ENCODE results near the gene FASTKD3.
"Not testable (repeated sequence)": the region's sequence is repeated elsewhere in the genome, so short reads cannot be mapped to it uniquely, and the experiment has no call there.

Gene FASTKD3

GRCh38 chr5:7868773-7869473 is at the start of gene FASTKD3, which contains the start of gene MTRR:
TSS of gene FASTKD3 (minus strand) at chr5:7869031. CDS start at chr5:7868083, 948 bp downstream.
TSS of gene MTRR (plus strand) at chr5:7869148. CDS start at chr5:7870795, 1,647 bp downstream.
- peak; percentile 90 for DNase-seq

GRCh38 chr5:7917130-7918123 is 48.6 kb upstream of the FASTKD3 start:
- DNase-seq, result no peak

DNA sequence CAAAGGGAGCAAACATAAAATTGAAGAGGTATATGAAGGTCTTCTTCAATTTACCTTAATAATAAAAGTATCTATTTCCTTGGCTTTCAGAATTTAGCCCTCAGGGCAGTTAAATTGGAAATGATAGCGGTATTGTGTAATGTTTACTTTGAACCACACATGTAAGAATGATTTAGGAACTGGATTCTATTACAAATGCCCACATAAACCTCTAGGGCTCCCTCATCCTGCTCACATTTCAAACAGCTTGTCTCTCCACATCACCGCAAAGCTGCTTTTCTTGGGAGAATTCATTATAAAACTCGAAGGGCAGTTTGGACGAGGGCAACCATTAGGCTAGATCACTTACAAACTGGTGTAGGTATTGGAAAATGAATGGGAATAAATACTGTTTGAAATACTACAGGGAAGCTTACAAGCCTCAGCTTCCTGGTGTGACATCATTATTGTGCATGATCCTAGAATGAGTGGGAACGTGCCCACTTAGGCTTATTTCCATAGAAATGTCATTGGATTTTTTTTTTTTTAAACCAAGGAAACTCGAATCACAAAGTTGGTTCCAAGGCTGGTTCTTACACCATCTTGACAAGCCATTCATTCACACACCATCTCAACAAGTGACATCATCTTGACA is 47.5 kb upstream of the FASTKD3 start:
- no peak for DNase-seq

DNA sequence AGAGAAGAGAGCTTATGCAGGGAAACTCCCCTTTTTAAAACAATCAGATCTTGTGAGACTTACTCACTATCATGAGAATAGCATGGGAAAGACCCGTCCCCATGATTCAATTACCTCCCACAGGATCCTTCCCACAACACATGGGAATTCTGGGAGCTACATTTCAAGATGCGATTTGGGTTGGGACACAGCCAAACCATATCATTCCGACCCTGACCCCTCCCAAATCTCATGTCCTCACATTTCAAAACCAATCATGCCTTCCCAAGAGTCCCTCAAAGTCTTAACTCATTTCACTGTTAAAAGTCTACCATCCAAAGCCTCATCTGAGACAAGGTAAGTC is 42.6 kb upstream of the FASTKD3 start:
- not testable (repeated sequence) for DNase-seq

- DNase-seq, result no peak
Measured at GRCh38 chr5:7910738-7911428, 42.1 kb upstream of the FASTKD3 start.

DNA sequence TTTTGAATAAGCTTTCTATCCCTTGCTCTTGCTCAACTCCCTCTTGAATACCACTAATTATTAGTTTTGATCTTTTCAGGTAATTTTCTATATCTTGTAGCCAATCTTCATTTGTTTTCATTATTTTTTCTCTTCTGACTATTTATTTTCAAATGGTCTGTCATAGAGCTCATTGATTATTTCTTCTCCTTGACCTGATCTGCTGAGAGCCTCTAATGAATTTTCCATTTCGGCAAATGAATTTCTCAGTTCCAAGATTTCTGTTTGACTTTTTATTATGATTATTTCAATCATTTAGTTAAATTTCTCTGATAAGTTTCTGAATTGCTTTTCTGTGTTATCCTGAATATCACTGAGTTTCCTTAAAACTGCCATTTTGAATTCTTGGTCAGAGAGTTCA is 39.5 kb upstream of the FASTKD3 start:
- DNase-seq, result no peak

DNA sequence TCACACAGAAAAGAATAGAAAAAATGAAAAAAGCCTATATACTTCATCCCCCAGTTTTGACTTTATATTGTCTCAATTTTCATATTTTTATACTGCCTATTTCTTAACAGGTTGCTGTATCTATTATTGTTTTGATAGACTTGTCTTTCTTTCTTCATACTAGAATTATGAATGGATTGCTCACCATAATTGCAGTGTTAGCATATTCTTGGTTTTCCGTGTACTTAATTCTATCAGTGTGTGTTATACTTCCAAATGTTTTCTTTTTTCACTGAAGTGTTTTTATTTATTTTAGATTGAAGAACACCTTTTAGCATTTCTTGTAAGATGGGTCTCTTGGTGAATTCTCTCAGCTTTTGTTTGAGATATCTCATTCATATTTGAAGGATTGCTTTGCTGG is 38.8 kb upstream of the FASTKD3 start:
- DNase-seq, result no peak

- DNase-seq, result no peak
Measured at GRCh38 chr5:7904170-7904569, 35.3 kb upstream of the FASTKD3 start.

- DNase-seq, result peak; percentile 6
Measured at GRCh38 chr5:7902666-7903625, 34.1 kb upstream of the FASTKD3 start.

DNA sequence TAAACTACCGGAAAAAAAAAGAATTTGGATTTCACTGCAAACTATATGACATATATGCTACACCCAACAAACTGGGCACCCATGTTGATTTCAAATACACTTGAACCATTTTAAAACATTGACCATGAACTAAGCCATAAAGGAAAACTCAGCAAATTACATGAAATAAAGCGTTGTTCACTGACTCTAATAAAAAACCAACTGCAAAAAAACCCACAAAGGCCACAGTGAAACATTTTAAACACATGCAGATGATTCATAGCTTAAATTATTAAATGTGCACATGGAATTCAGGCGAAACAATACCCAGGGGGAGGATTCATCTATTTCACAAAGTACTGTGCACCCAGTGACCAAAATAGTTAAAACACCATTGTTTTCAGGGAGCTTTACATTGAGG is 33.4 kb upstream of the FASTKD3 start:
- DNase-seq, result no peak

- DNase-seq, result peak; percentile 11
Measured at GRCh38 chr5:7897014-7897600, 28.3 kb upstream of the FASTKD3 start.

DNA sequence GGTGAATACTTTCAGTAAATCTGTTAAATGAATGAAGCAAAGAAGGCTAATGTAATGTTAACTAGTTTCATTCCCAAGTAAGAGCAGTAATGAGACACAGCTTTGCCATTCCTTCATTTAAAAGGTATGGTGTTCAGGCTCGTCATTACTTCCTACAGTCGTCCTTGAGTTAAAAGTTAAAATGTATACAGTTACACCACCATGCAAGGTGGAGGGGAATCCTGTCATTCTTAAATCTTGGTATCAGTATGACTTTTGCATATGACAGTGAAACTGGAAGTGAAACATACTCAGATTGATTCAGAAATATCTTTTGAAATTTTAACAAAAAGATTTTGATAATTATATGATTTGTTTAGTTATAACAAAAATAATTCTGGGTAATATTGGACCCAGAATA is 26.0 kb upstream of the FASTKD3 start:
- no peak for DNase-seq

DNA sequence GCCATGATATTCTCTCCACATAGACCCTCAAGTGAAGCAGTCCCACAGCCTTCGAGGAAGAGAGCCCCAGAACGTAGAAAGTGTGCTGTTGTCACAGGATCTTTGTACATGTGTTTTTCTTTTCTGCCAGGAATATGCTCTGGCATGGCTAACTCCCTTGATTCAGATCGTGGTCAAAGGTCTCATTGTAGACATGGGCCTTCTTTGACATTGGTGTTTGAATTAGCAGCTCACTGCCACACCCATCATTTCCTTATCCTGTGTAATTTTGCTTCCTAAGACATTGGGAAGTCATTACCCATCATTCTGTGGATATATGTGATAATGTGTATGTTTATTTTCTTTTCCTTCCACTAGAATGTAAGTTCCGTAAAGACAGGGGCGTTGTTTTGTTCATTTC is 25.6 kb upstream of the FASTKD3 start:
- DNase-seq, result no peak

- no peak for DNase-seq
Measured at GRCh38 chr5:7888901-7889300, 20.1 kb upstream of the FASTKD3 start.

DNA sequence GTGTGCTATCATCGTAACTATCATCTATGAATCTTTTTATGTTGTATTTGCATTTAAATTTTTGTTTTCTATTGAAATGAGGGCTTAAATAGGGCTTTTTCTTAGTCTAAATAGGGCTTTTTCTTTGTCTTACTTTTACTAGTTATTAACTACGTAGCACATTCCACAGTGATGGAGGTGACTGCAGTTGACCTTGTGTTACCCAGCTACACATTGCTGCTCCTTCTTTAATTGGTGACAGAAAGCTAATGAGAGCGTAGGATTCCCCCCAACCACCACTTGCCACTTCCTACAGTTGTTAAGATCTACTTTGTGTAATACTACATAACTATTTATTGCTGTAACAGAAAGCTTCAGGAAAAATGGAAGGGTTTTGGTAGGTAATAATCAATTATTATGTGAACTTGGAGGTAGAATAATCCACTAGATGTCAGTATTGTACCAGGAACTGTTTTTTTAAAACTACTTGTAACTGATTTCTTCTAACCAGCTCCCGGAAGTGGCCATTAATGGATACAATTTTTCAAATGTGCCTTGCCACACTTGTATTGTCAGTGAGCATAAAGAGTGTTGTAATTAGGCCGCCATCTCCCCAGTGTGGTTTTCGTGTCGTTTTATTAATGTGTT is 18.1 kb upstream of the FASTKD3 start:
- DNase-seq, result peak; percentile 53

DNA sequence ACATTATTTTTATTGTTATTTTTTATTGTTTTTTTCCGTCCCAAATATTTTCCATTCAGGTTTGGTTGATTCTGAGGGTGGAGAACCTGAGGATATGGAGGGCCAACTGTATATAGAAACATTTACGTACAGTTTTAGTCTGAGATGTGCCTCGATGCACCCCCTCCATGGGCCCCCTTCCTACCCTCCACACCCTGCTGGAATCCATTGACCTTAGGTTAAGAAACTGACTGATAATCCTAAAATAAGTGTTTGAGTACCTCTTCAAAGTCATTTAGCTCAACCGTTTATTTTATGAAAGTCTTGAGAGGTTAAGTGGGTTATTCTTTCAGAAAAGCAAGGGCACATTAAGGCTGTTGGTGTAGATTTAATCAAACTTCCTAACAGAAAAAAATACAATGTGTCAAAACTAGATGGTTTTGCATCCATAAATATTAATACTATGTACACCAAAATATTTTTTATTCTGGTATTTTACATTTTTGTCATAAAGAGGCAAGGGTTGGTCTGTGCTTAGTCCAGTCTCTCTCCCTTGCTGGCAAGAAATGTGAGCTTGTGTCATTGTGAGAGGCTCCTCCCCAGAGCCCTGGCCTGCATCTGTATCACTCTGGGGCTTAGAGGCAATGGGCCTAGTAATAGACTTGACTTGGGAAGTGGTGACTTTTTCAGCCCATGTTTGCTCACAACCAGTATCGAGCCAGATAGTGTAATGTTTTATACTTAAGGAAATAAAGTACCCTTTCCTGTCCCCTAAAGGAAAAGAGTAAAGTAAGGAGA is 15.8 kb upstream of the FASTKD3 start:
- DNase-seq, result no peak

- DNase-seq, result no peak
Measured at GRCh38 chr5:7882926-7883325, 14.1 kb upstream of the FASTKD3 start.

- DNase-seq, result no peak
Measured at GRCh38 chr5:7881816-7882215, 13.0 kb upstream of the FASTKD3 start.

- no peak for DNase-seq
Measured at GRCh38 chr5:7881091-7881490, 12.3 kb upstream of the FASTKD3 start.

- no peak for DNase-seq
Measured at GRCh38 chr5:7878381-7878873, 9.6 kb upstream of the FASTKD3 start.
